HepG2 (cell line): Measurements from ENCODE around the gene WSB2. TPM values are rescaled to one million over a fixed set of nuclear protein-coding genes. Genes with fewer than 3 reads are reported as not detected.

ENCODE experiments used
- ATF7-NPFF ChIP-seq: sonication (generic); formaldehyde crosslinking; IDR thresholded peaks from 2 replicates; pipeline ENCODE4 v1.8.1; 2023; ENCODE audit warnings: mild to moderate bottlenecking, low read depth, missing genetic modification reagents, moderate library complexity
- ATRX ChIP-seq: sonication (generic); formaldehyde crosslinking; IDR thresholded peaks from 2 replicates; pipeline ENCODE4 v1.4.0; 2020; ENCODE audit warnings: missing genetic modification reagents, borderline replicate concordance
- BCL3 ChIP-seq: sonication (generic); formaldehyde crosslinking; IDR thresholded peaks from 2 replicates; pipeline ENCODE4 v1.5.1; 2020; ENCODE audit warnings: mild to moderate bottlenecking, missing genetic modification reagents, moderate library complexity
- CSRNP2 ChIP-seq: sonication (generic); formaldehyde crosslinking; conservative IDR thresholded peaks from 2 replicates; pipeline ENCODE4 v1.8.0; 2022; ENCODE audit warnings: low read depth, missing genetic modification reagents
- FOXA1 ChIP-seq, 2 experiments: fragments of 450-650 bp in 1 of 2; sonication (generic) in 1 of 2; formaldehyde crosslinking in 1 of 2; IDR thresholded peaks; 2 replicates each; pipeline versions ENCODE4 v1.4.0 to v1.6.1; 2016 to 2020; ENCODE audit warnings: missing genetic modification reagents in 1 of 2
- HOMEZ ChIP-seq: IDR thresholded peaks from 2 replicates; pipeline ENCODE4 v1.6.1; 2016; ENCODE audit warnings: low read depth
- HOXD1 ChIP-seq: sonication (generic); formaldehyde crosslinking; IDR thresholded peaks from 2 replicates; pipeline ENCODE4 v1.5.0; 2020; ENCODE audit warnings: missing genetic modification reagents
- NFKB2 ChIP-seq: sonication (generic); formaldehyde crosslinking; IDR thresholded peaks from 2 replicates; pipeline ENCODE4 v1.4.0; 2020; ENCODE audit warnings: missing genetic modification reagents, borderline replicate concordance
- PCBP1 ChIP-seq: fragments of 200-400 bp; formaldehyde crosslinking; IDR thresholded peaks from 2 replicates; pipeline ENCODE4 v1.6.1; 2017; ENCODE audit warnings: mild to moderate bottlenecking, low read depth, low read length, borderline replicate concordance
- PRPF4 ChIP-seq: fragments of 200-400 bp; formaldehyde crosslinking; IDR thresholded peaks from 2 replicates; pipeline ENCODE4 v1.6.1; 2016; ENCODE audit warnings: low read length, low read depth; ENCODE audit not compliant: poor library complexity, severe bottlenecking
- RAD51 ChIP-seq: fragments of 450-650 bp; IDR thresholded peaks from 2 replicates; pipeline ENCODE4 v1.6.1; 2016; ENCODE audit warnings: borderline replicate concordance
- SMC3 ChIP-seq: IDR thresholded peaks from 2 replicates; pipeline ENCODE4 v1.6.1; 2011; ENCODE audit warnings: low read length, improper control_type of control experiment
- SUZ12 ChIP-seq: fragments of 150-350 bp; IDR thresholded peaks from 2 replicates; pipeline ENCODE4 v1.6.1; 2014; ENCODE audit warnings: low read depth, low read length
- TFAP4 ChIP-seq: sonication (generic); IDR thresholded peaks from 2 replicates; pipeline ENCODE4 v1.6.1; 2016; ENCODE audit warnings: low read depth, borderline replicate concordance
- TFDP2 ChIP-seq: sonication (generic); formaldehyde crosslinking; IDR thresholded peaks from 2 replicates; pipeline ENCODE4 v1.4.0; 2020; ENCODE audit warnings: missing genetic modification reagents
- ZFP62 ChIP-seq: sonication (generic); formaldehyde crosslinking; IDR thresholded peaks from 2 replicates; pipeline ENCODE4 v1.4.0; 2020; ENCODE audit warnings: missing genetic modification reagents
- ZFYVE20 ChIP-seq: sonication (generic); formaldehyde crosslinking; IDR thresholded peaks from 2 replicates; pipeline ENCODE4 v1.8.0; 2023; ENCODE audit warnings: low read depth, mild to moderate bottlenecking, moderate library complexity, missing genetic modification reagents, borderline replicate concordance
- ZIK1 ChIP-seq: sonication (generic); formaldehyde crosslinking; IDR thresholded peaks from 2 replicates; pipeline ENCODE4 v1.5.0; 2020; ENCODE audit warnings: mild to moderate bottlenecking, low read depth, missing genetic modification reagents, borderline replicate concordance
- ZKSCAN8 ChIP-seq: IDR thresholded peaks from 2 replicates; pipeline ENCODE4 v1.6.1; 2016; ENCODE audit warnings: borderline replicate concordance, missing genetic modification reagents, missing compliant biosample characterization
- ZNF335 ChIP-seq: sonication (generic); formaldehyde crosslinking; IDR thresholded peaks from 2 replicates; pipeline ENCODE4 v1.4.0; 2020; ENCODE audit warnings: missing genetic modification reagents
- ZNF503 ChIP-seq: sonication (generic); formaldehyde crosslinking; IDR thresholded peaks from 2 replicates; pipeline ENCODE4 v1.4.0; 2020; ENCODE audit warnings: missing genetic modification reagents
- ZNF614 ChIP-seq: IDR thresholded peaks from 2 replicates; pipeline ENCODE4 v1.6.1; 2018; ENCODE audit warnings: missing biosample characterization, missing genetic modification reagents, inconsistent platforms, borderline replicate concordance
- ZNF678 ChIP-seq: sonication (generic); formaldehyde crosslinking; IDR thresholded peaks from 2 replicates; pipeline ENCODE4 v1.4.0; 2020; ENCODE audit warnings: mild to moderate bottlenecking, missing genetic modification reagents
- polyA plus RNA-seq, 8 experiments: library from polyadenylated mRNA; depleted of rRNA in 3 of 8; stranded (reverse) in 7 of 8; unstranded in 1 of 8; fragments of >200 nt; fragmentation: Illumina TruSeq in 4 of 8; extraction: Trizol in 4 of 8; gene quantifications; 2 replicates each; pipeline versions ENCODE4 v1.2.1 to v1.2.3, GENCODE V29; 2011 to 2016; ENCODE audit warnings: low read depth in 4 of 8, missing spikeins in 1 of 8, mixed read lengths in 1 of 8; ENCODE audit not compliant: insufficient read depth in 1 of 8
- total RNA-seq, 5 experiments: library from RNA; depleted of rRNA; stranded (reverse); fragments of >200 nt; fragmentation: Illumina TruSeq; extraction: Trizol; gene quantifications; 2 replicates each; pipeline ENCODE4 v1.2.3, GENCODE V29; 2016; ENCODE audit warnings: low read depth in 1 of 5

WSB2 gene
- total and polyA plus RNA-seq, 2 of the 13 experiments (the other 11 are each of a cell fraction or from before 2014, with no cell fraction given): 31.0 to 82.8 TPM

GRCh38 chr12:118055144-118055557 is 5.8 kb downstream of the WSB2 start (continued):
- no peak for TF ChIP-seq PRPF4
- TF ChIP-seq ZNF335 (CRISPR knock-in tag): no peak
- TF ChIP-seq FOXA1 (IDR thresholded peaks at IDR 0.05): no peak
- peak; percentile 63 for TF ChIP-seq FOXA1 (CRISPR knock-in tag; IDR thresholded peaks at IDR 0.05)
- no peak for TF ChIP-seq ZKSCAN8 (CRISPR knock-in tag)
- TF ChIP-seq HOXD1 (CRISPR knock-in tag): no peak
- peak; percentile 66; the same call in 1 of the 2 replicates for TF ChIP-seq ZNF614 (CRISPR knock-in tag)
- no peak for TF ChIP-seq ZIK1
- TF ChIP-seq ZFYVE20 (CRISPR knock-in tag): no peak
- TF ChIP-seq HOMEZ (CRISPR knock-in tag): peak; percentile 60; the same call in 1 of the 2 replicates
- TF ChIP-seq ZFP62 (CRISPR knock-in tag): no peak
- TF ChIP-seq ZNF678 (CRISPR knock-in tag): no peak
- TF ChIP-seq RAD51: no peak
- no peak for TF ChIP-seq ZNF503 (CRISPR knock-in tag)
- no peak for TF ChIP-seq SUZ12
- TF ChIP-seq TFAP4: peak; percentile 78
- peak; percentile 48; the same call in 1 of the 2 replicates for TF ChIP-seq SMC3
- TF ChIP-seq NFKB2 (CRISPR knock-in tag): no peak
- no peak for TF ChIP-seq CSRNP2
- TF ChIP-seq TFDP2 (CRISPR knock-in tag): no peak
- TF ChIP-seq ATRX (CRISPR knock-in tag): no peak
- no peak for TF ChIP-seq BCL3 (CRISPR knock-in tag)
- TF ChIP-seq PCBP1: no peak
- TF ChIP-seq ATF7-NPFF (CRISPR knock-in tag): no peak
